LHCN-M2 (cell line): ENCODE data around the gene TBL3. TPM values are rescaled to one million over a fixed set of nuclear protein-coding genes. Genes with fewer than 3 reads are reported as not detected.

ENCODE experiments used
- total RNA-seq: library from RNA; depleted of rRNA; stranded (reverse); fragments of >200 nt; gene quantifications from 2 replicates; pipeline ENCODE4 v1.2.3, GENCODE V29; 2014; rRNA removed

TBL3 gene
- total RNA-seq, 1 experiment from 2014 or later: 52.1 TPM

Other genes with a start within 250 kb of the TBL3 start
- 50.9 and 53.5 TPM in 2 replicates for gene NME3, start 200.5 kb upstream of the TBL3 start, total RNA-seq
- gene EME2, start 199.2 kb upstream of the TBL3 start, total RNA-seq: 13.7 and 17.4 TPM in 2 replicates
- 132 and 155 TPM in 2 replicates for gene MRPS34, start 198.9 kb upstream of the TBL3 start, total RNA-seq
- gene SPSB3, start 189.5 kb upstream of the TBL3 start, total RNA-seq: 24.2 and 27.2 TPM in 2 replicates
- gene NUBP2, start 189.1 kb upstream of the TBL3 start, total RNA-seq: 145 and 213 TPM in 2 replicates
- not detected in 2 replicates for gene IGFALS, start 178.3 kb upstream of the TBL3 start, total RNA-seq
- gene HAGH, start 145.2 kb upstream of the TBL3 start, total RNA-seq: 35.4 and 45.2 TPM in 2 replicates
- gene FAHD1, start 144.8 kb upstream of the TBL3 start, total RNA-seq: 58.8 and 64.9 TPM in 2 replicates
- not detected in 2 replicates for gene MEIOB, start 99.9 kb upstream of the TBL3 start, total RNA-seq
- not detected in 2 replicates for gene HS3ST6, start 53.6 kb upstream of the TBL3 start, total RNA-seq
- gene MSRB1, start 28.9 kb upstream of the TBL3 start, total RNA-seq: 14.2 and 14.4 TPM in 2 replicates
- not detected in 2 replicates for gene RPL3L, start 17.4 kb upstream of the TBL3 start, total RNA-seq
- 244 and 288 TPM in 2 replicates for gene NDUFB10, start 12.5 kb upstream of the TBL3 start, total RNA-seq
- gene RPS2, start 7.2 kb upstream of the TBL3 start, total RNA-seq: 2,551 and 2,646 TPM in 2 replicates
- not detected in 2 replicates for gene RNF151, start 5.2 kb upstream of the TBL3 start, total RNA-seq
- gene NOXO1, start 9.4 kb downstream of the TBL3 start, total RNA-seq: 0.23 and 1.3 TPM in 2 replicates
- gene GFER, start 12.1 kb downstream of the TBL3 start, total RNA-seq: 26.0 and 30.5 TPM in 2 replicates
- gene SYNGR3, start 17.9 kb downstream of the TBL3 start, total RNA-seq: 1.1 and 1.6 TPM in 2 replicates
- 37.2 and 47.5 TPM in 2 replicates for gene ZNF598, start 37.8 kb downstream of the TBL3 start, total RNA-seq
- gene NPW, start 47.7 kb downstream of the TBL3 start, total RNA-seq: 1.3 TPM in 2 replicates
- gene NHERF2, start 54.8 kb downstream of the TBL3 start, total RNA-seq: 5.5 and 7.3 TPM in 2 replicates
- 25.5 and 29.0 TPM in 2 replicates for gene NTHL1, start 75.8 kb downstream of the TBL3 start, total RNA-seq
- gene TSC2, start 75.9 kb downstream of the TBL3 start, total RNA-seq: 49.8 and 52.2 TPM in 2 replicates
- 83.5 and 99.2 TPM in 2 replicates for gene PKD1, start 163.8 kb downstream of the TBL3 start, total RNA-seq
- 1.6 and 2.0 TPM in 2 replicates for gene RAB26, start 176.6 kb downstream of the TBL3 start, total RNA-seq
- 125 and 134 TPM in 2 replicates for gene TRAF7, start 183.7 kb downstream of the TBL3 start, total RNA-seq
- 0.06 and 0.29 TPM in 2 replicates for gene CASKIN1, start 224.6 kb downstream of the TBL3 start, total RNA-seq
- gene MLST8, start 233.4 kb downstream of the TBL3 start, total RNA-seq: 27.3 and 38.1 TPM in 2 replicates
- 4.4 and 6.2 TPM in 2 replicates for gene BRICD5, start 238.8 kb downstream of the TBL3 start, total RNA-seq
- gene PGP, start 242.8 kb downstream of the TBL3 start, total RNA-seq: 34.9 and 36.9 TPM in 2 replicates